GM21447 (cell line): ENCODE measurements around the gene SDS.

Experiments
- ATAC-seq: cut with Tn5 transposase; IDR thresholded peaks from one replicate; pipeline ENCODE4 v1.9.1; 2021; ENCODE audit not compliant: unreplicated experiment

SDS gene

GRCh38 chr12:113382206-113382605, 21.5 kb downstream of the SDS start:
- ATAC-seq: no peak

- no peak for ATAC-seq
Observed at GRCh38 chr12:113381220-113381619, 22.5 kb downstream of the SDS start.

DNA sequence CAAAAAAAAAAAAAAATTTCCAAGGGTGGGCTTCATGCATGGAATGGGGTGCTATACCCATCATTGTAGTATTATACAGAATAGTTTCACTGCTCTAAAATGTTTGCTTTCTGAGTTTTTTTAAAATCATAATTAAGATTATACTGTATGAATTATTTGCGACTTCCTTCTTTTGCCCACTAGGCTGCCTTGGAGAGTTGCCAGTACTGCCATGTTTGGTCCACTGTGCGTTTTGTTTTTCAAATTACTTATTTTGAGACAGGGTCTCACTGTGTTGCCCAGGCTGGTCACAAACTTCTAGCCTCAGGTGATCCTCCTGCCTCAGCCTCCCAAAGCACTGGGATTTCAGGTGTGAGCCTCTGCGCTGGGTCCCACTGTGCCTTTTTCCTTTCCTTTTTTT, 25.4 kb downstream of the SDS start:
- ATAC-seq: no peak

- no peak for ATAC-seq
Observed at GRCh38 chr12:113374823-113375428, 28.8 kb downstream of the SDS start.

DNA sequence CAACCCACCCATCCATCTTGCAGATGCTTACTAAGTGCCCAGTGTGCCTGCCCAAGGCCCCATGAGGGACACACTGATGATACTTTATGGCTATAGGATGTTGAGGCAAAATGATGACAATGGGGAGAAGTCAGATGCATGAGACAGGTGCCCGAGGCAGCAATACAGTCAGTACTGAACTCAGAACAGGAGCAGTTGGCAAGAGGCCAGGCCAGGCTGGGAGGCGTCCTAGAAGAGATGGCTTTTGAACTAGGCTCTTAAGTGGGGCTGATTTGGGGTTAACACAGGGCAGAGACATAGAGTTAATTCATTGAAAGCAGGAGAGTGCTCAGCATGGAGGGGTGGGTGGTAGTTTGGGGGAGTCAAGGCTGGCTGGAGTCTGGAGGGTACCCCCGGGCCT, 29.7 kb downstream of the SDS start:
- no peak for ATAC-seq

- ATAC-seq: no peak
Observed at GRCh38 chr12:113373440-113373839, 30.2 kb downstream of the SDS start.

- ATAC-seq: no peak
Observed at GRCh38 chr12:113372371-113372770, 31.3 kb downstream of the SDS start.

GRCh38 chr12:113371808-113372207, 31.9 kb downstream of the SDS start:
- ATAC-seq: no peak

- ATAC-seq: no peak
Observed at GRCh38 chr12:113370923-113371682, 32.6 kb downstream of the SDS start.

DNA sequence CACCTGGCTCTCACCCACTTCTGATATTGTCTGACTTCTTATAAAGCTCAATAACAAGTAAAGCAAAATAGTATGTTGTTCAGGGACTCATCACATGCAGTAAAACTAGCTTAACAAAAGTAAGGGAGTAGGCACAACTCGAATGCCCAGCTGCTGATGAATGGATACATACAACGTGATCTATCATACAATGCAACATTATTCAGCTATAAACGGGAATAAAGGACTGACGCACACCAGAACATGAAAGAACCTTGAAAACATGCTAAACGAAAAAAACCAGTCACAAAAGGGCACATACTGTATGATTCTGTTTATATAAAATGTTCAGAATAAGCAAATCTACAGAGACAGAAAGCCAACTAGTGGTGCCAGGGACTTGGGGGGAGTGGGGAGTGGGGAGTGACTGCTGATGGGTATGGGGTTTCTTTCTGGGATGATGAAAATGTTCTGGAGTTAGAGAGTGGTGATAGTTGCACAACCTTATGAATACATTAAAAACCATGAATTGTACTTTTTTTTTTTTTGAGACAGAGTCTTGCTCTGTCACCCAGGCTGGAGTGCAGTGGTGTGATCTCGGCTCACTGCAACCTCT, 34.2 kb downstream of the SDS start:
- ATAC-seq: no peak

DNA sequence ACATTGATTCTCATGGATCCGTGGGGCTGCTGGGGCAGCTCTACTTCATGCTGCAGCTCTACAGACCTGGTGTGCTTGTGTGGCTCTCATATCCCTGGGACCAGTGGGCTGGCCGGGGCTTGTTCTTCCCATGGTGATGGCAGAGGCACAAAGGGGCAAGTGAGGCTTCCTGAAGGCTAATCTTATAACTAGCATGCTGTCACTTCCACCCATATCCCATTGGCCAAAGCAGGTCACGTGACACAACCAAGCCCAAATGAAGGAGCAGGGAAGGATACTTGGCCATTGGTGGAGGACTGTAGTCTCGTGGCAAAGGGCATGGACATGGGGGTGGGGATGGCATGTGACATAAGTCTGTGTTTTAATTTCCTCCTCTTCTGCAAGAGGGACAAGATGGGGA, 35.4 kb downstream of the SDS start:
- ATAC-seq: no peak

DNA sequence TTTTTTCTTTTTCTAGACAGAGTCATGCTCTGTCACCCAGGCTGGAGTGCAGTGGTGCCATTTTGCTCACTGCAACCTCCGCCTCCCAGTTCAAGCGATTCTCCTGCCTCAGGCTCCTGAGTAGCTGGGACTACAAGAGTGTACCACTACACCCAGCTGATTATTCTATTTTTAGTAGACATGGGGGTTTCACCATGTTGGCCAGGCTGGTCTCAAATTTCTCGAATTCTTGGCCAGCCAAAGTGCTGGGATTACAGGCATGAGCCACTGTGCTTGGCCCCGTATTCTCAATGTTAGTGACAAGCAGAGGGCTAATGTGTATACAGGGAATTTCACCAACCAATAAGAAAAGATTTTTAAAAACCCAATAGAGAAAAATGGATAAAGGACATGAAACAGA, 36.9 kb downstream of the SDS start:
- no peak for ATAC-seq

- no peak for ATAC-seq
Observed at GRCh38 chr12:113365639-113366395, 37.9 kb downstream of the SDS start.

DNA sequence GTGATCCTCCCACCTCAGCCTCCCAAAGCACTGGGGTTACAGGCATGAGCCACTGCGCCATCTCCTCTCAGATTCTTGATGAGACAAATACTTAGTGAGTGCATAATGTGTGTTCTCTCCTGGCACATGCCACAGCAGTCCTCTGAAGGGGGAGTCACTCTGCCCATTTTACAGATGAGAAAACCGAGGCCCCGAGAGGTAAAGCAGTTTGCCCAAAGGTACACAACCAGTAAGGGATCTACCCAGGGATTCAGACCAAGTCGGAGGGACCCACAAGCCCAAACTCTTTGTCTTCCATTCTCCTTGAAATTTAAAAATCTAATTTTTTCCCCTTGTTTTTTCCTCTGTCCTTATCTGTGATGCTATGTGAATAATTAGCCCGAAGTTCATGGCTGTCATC, 39.0 kb downstream of the SDS start:
- ATAC-seq: no peak

- no peak for ATAC-seq
Observed at GRCh38 chr12:113361574-113362370, 41.9 kb downstream of the SDS start.

DNA sequence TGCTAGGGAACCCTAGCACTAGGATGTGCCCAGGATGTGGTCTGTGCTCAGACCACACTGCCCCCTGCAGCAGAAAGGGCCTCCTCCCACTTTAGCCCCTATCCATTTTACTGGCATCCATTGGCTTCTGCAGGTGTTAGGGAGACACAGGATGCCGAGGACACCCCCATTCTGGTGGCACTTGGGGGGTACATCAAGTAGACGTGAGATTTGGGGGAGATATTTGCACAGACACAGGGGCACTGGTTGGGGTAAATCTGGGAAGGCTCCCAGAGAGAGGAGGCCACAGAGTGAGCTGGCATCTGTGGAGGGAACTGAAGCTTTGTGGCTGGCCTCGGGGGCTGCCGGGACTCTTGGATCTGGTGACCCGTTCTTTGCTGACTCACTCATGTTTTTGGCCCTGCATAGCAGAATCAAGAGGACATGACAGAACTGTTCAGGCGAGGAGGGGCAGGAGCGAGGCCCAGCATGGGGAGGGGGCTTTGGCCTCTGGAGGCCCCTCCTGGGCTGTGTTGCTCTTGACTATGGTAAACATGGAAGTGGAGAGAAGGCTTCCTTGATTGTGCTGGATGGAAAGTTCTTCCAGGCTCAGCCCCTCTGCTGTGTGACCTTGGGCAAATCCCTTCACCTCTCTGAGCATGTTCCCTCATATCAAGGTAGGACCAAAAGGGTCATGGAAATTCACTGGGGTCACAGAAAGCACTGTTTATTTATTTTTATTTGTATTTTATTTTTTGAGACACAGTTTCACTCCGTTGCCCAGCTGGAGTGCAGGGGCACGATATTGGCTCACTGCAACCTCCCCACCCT, 43.5 kb downstream of the SDS start:
- ATAC-seq: no peak

GRCh38 chr12:113359133-113359938, 44.4 kb downstream of the SDS start:
- peak; percentile 3 for ATAC-seq

- peak; percentile 82 for ATAC-seq
Observed at GRCh38 chr12:113358381-113359132, 45.1 kb downstream of the SDS start, which contains the start of gene PLBD2. Gene PLBD2 (plus strand): TSS chr12:113358587. CDS start chr12:113358601, 14 bp downstream.
